Fibroblast of lung (primary cell): Measurements from ENCODE around the gene DDTL. TPM values are rescaled to one million over a fixed set of nuclear protein-coding genes. Genes with fewer than 3 reads are reported as not detected.

Source experiments
- DNase-seq, 2 donors: peaks; one replicate each; pipeline versions ENCODE4 v3.0.0 to v3.0.0-alpha.2; 2010; ENCODE audit warnings: low read depth in 2 of 2
- H2AFZ ChIP-seq: 2 replicates; pipeline ENCODE4 v1.5.1; 2012; ENCODE audit warnings: low read length, control low read depth, inconsistent platforms
- H3K27ac ChIP-seq: 2 replicates; pipeline ENCODE4 v1.5.1; 2011; ENCODE audit warnings: low read length, control low read depth; ENCODE audit not compliant: insufficient read depth
- H3K27me3 ChIP-seq: 2 replicates; pipeline ENCODE4 v1.5.1; 2011; ENCODE audit warnings: mild to moderate bottlenecking, low read length; ENCODE audit not compliant: control insufficient read depth, insufficient read depth
- H3K36me3 ChIP-seq: 2 replicates; pipeline ENCODE4 v1.5.1; 2011; ENCODE audit warnings: low read length; ENCODE audit not compliant: control insufficient read depth, insufficient read depth
- H3K4me1 ChIP-seq: 2 replicates; pipeline ENCODE4 v1.5.1; 2011; ENCODE audit warnings: low read length; ENCODE audit not compliant: control insufficient read depth, insufficient read depth; ENCODE audit errors: extremely low read depth
- H3K4me2 ChIP-seq: 2 replicates; pipeline ENCODE4 v1.5.1; 2011; ENCODE audit warnings: low read length, control low read depth; ENCODE audit not compliant: insufficient read depth; ENCODE audit errors: extremely low read depth
- H3K4me3 ChIP-seq, 4 experiments: fragments of 200-600 bp in 1 of 4; sonication (generic) in 1 of 4; replicated peaks in 1 of 4; 2 replicates each; pipeline ENCODE4 v1.5.1; 2011 to 2016; ENCODE audit warnings: low read length in 4 of 4, low read depth in 3 of 4, mild to moderate bottlenecking in 3 of 4, control low read depth in 2 of 4, inconsistent platforms in 1 of 4, mixed read lengths in 1 of 4; ENCODE audit not compliant: insufficient read depth in 1 of 4; ENCODE audit errors: control extremely low read depth in 1 of 4
- H3K79me2 ChIP-seq: 2 replicates; pipeline ENCODE4 v1.5.1; 2012; ENCODE audit warnings: mild to moderate bottlenecking, low read length, inconsistent platforms; ENCODE audit not compliant: control insufficient read depth, insufficient read depth
- H3K9ac ChIP-seq: 2 replicates; pipeline ENCODE4 v1.5.1; 2011; ENCODE audit warnings: mild to moderate bottlenecking, low read length, control low read depth; ENCODE audit not compliant: insufficient read depth
- H3K9me3 ChIP-seq: 2 replicates; pipeline ENCODE4 v1.5.1; 2012; ENCODE audit warnings: low read depth, low read length; ENCODE audit not compliant: control insufficient read depth, insufficient read depth
- H4K20me1 ChIP-seq: 2 replicates; pipeline ENCODE4 v1.5.1; 2011; ENCODE audit warnings: low read length; ENCODE audit not compliant: control insufficient read depth, insufficient read depth; ENCODE audit errors: extremely low read depth
- EZH2 ChIP-seq: IDR thresholded peaks from 2 replicates; pipeline ENCODE4 v1.5.1; 2012; ENCODE audit warnings: low read length, control low read depth, mild to moderate bottlenecking; ENCODE audit errors: missing control alignments
- polyA plus RNA-seq, 2 donors: library from polyadenylated mRNA; depleted of rRNA in 1 of 2; stranded (reverse) in 1 of 2; unstranded in 1 of 2; fragments of >200 nt; gene quantifications; 2 replicates each; pipeline ENCODE4 v1.2.1, GENCODE V29; 2011 to 2012; ENCODE audit warnings: missing spikeins in 1 of 2
- total RNA-seq: library from RNA; depleted of rRNA; stranded (reverse); fragments of >200 nt; gene quantifications from 2 replicates; pipeline ENCODE4 v1.2.1, GENCODE V29; 2014
- TF ChIP-seq, protein P1 (sequence below), 2 donors: IDR thresholded peaks in 1 of 2; conservative IDR thresholded peaks in 1 of 2; 1 replicate in 1 of 2; 2 replicates in 1 of 2; pipeline ENCODE4 v1.5.1; 2011 to 2012; ENCODE audit warnings: low read length in 2 of 2, control low read depth in 1 of 2, inconsistent platforms in 1 of 2, low read depth in 1 of 2, mild to moderate bottlenecking in 1 of 2

The DDTL gene
- total and polyA plus RNA-seq, 2 donors (not counting 1 experiment from before 2014, with no cell fraction given) = 0.51 to 4.1 TPM

DNA sequence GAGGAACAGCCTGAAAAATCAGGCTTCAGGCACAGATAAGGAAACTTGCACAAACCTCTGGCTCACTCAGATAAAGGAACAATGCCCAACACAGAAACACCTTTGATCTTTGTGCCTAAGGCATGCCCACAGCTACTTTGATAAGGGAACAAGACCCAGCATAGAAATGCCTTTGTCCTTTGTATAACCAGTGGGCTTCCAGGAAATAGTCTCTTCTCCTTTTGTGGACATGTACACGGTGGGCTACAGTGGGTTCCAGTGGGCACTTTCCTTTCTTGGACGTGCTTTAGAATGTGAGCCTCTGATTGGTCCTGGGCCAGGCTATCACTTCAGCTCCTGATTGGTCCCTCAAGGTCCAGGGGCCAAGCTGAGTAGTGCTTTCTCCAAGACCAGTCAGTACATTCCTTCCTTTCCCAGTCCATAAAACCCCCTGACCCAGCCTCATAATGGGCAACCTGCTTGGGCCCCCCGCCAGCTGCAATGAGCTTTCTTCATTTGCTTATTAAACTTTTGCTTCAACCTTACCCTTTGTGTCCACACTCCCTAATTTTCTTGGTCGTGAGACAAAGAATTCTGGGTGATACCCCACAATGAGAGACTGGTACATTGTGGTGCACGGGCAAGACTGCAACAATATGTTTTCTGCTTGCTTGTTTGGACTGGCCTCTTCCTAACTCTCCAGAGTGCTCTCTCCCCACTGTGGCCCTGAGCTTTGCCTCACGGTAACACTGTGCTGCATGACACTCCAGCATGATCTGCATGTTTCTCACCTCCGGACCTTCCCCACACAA is 42.7 kb downstream of the DDTL start:
- H4K20me1 ChIP-seq = no peaks in the 10 kb centered on the region
- H3K9ac ChIP-seq = no peak overlapping the region
- H3K79me2 ChIP-seq = peaks cover 23% of the 10 kb centered on the region
- H2AFZ ChIP-seq = no peak overlapping the region
- no peak for TF ChIP-seq EZH2
- TF ChIP-seq, protein P1, sequence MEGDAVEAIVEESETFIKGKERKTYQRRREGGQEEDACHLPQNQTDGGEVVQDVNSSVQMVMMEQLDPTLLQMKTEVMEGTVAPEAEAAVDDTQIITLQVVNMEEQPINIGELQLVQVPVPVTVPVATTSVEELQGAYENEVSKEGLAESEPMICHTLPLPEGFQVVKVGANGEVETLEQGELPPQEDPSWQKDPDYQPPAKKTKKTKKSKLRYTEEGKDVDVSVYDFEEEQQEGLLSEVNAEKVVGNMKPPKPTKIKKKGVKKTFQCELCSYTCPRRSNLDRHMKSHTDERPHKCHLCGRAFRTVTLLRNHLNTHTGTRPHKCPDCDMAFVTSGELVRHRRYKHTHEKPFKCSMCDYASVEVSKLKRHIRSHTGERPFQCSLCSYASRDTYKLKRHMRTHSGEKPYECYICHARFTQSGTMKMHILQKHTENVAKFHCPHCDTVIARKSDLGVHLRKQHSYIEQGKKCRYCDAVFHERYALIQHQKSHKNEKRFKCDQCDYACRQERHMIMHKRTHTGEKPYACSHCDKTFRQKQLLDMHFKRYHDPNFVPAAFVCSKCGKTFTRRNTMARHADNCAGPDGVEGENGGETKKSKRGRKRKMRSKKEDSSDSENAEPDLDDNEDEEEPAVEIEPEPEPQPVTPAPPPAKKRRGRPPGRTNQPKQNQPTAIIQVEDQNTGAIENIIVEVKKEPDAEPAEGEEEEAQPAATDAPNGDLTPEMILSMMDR (conservative IDR thresholded peaks at IDR 0.05 in 1 of 2, IDR thresholded peaks at IDR 0.05 in 1 of 2; ENCODE audit: low read depth in 1 of 2, low read length in 2 of 2) = no peak
- H3K27ac ChIP-seq = no peak overlapping the region
- H3K9me3 ChIP-seq = no peaks in the 10 kb centered on the region
- H3K4me2 ChIP-seq = no peak overlapping the region
- H3K4me1 ChIP-seq = no peaks in the 10 kb centered on the region
- H3K4me3 ChIP-seq = no peak overlapping the region
- no peaks in the 10 kb centered on the region for H3K27me3 ChIP-seq
- H3K36me3 ChIP-seq = no peaks in the 10 kb centered on the region
- no peak for DNase-seq

DNA sequence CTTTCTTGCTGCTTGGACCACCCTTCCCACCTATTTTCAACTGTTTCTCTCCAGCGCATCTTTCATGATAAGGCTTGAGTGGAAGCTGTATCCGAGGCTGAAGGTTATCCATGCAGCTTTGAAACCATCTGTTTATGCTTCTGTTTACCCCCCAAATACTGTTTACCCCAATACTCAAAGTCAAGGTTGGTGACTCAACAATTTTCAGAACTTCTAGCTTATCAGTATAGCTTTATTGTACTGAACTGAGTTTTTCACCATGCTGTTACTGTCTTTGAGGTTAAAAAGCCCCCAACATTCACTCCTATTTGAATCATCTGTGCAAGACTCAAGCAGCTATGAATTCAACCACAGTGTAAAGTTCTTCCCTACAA is 43.3 kb downstream of the DDTL start:
- TF ChIP-seq, protein P1 (conservative IDR thresholded peaks at IDR 0.05 in 1 of 2, IDR thresholded peaks at IDR 0.05 in 1 of 2; ENCODE audit: low read depth in 1 of 2, low read length in 2 of 2) = no peak
- no peak for TF ChIP-seq EZH2
- Histone ChIP-seq H3K27ac (no peak overlapping the region), H3K27me3 (no peaks in the 10 kb centered on the region), H4K20me1 (no peaks in the 10 kb centered on the region), H3K79me2 (peaks cover 26% of the 10 kb centered on the region), H3K9me3 (no peaks in the 10 kb centered on the region), H2AFZ (no peak overlapping the region), H3K9ac (no peak overlapping the region), H3K4me3 (no peak overlapping the region), H3K36me3 (no peaks in the 10 kb centered on the region), H3K4me2 (no peak overlapping the region), H3K4me1 (no peaks in the 10 kb centered on the region)
- DNase-seq = no peak

- TF ChIP-seq EZH2 = no peak
- TF ChIP-seq, protein P1 (conservative IDR thresholded peaks at IDR 0.05 in 1 of 2, IDR thresholded peaks at IDR 0.05 in 1 of 2; ENCODE audit: low read depth in 1 of 2, low read length in 2 of 2) = no peak
- H3K27ac ChIP-seq = peak overlapping the region; percentile 85
- peak in 1 of 2 donors; percentile 25 for DNase-seq
Measured at GRCh38 chr22:24011735-24012068, 45.0 kb downstream of the DDTL start.

More at GRCh38 chr22:24011735-24012068, 45.0 kb downstream of the DDTL start:
- no peaks in the 10 kb centered on the region for H3K27me3 ChIP-seq
- no peaks in the 10 kb centered on the region for H4K20me1 ChIP-seq
- no peaks in the 10 kb centered on the region for H3K36me3 ChIP-seq
- H3K79me2 ChIP-seq = peaks cover 31% of the 10 kb centered on the region
- H3K4me1 ChIP-seq = no peaks in the 10 kb centered on the region
- peak overlapping the region; percentile 77 for H2AFZ ChIP-seq
- H3K4me3 ChIP-seq = peak overlapping the region; percentile 91 to 99 (median 96)
- H3K9ac ChIP-seq = peak overlapping the region; percentile 83
- H3K9me3 ChIP-seq = no peaks in the 10 kb centered on the region
- H3K4me2 ChIP-seq = peak overlapping the region; percentile 99
